Adrenal gland (tissue), 12 donors: ENCODE measurements around the gene SLC13A3. TPM values are rescaled to one million over a fixed set of nuclear protein-coding genes. Genes with fewer than 3 reads are reported as not detected.

ENCODE experiments used
- DNase-seq, 7 donors: peaks; one replicate each; pipeline ENCODE4 v3.0.0-alpha.2; 2019 to 2020
- H3K27ac ChIP-seq, 5 donors: fragments of 200-600 bp; sonication (generic) in 4 of 5; 1 replicate in 3 of 5; 2 replicates in 2 of 5; pipeline versions ENCODE4 v1.5.1 to v1.8.0; 2016 to 2020; ENCODE audit warnings: mild to moderate bottlenecking in 1 of 5
- H3K27me3 ChIP-seq: fragments of 200-600 bp; 2 replicates; pipeline ENCODE4 v1.8.0; 2021
- H3K36me3 ChIP-seq, 2 donors: fragments of 200-600 bp; replicated peaks in 1 of 2; 1 replicate in 1 of 2; 2 replicates in 1 of 2; pipeline versions ENCODE4 v1.5.1 to v1.8.0; 2018 to 2022
- H3K4me1 ChIP-seq, 2 donors: fragments of 200-600 bp; replicated peaks in 1 of 2; 1 replicate in 1 of 2; 2 replicates in 1 of 2; pipeline versions ENCODE4 v1.5.1 to v1.8.0; 2018 to 2021
- H3K4me3 ChIP-seq, 4 donors: fragments of 200-600 bp; sonication (generic) in 3 of 4; one replicate each; pipeline ENCODE4 v1.5.1; 2016 to 2018
- H3K9me3 ChIP-seq, 3 donors: fragments of 200-600 bp; sonication (generic) in 1 of 3; replicated peaks in 1 of 3; 1 replicate in 2 of 3; 2 replicates in 1 of 3; pipeline versions ENCODE4 v1.5.1 to v1.8.0; 2016 to 2021
- POLR2A ChIP-seq, 2 donors: fragments of 450-650 bp; IDR thresholded peaks; one replicate each; pipeline ENCODE4 v1.6.1; 2017; ENCODE audit warnings: antibody characterized with exemption in 2 of 2, mild to moderate bottlenecking in 2 of 2, moderate library complexity in 1 of 2
- WGBS, 4 donors: extraction: QIAGEN DNeasy Blood & Tissue Kit in 2 of 4; methylation state at CpG; one replicate each; pipeline versions ENCODE4 v1.1.5 to v1.1.7; 2013 to 2017; 5-methylcytosine and 5-hydroxymethylcytosine counted together
- intact Hi-C, 2 donors: fragments of 100-400 bp; cut with DNase I; formaldehyde crosslinking; loops; one replicate each; pipeline versions ENCODE4 v1.14.1 to v1.15.0; 2022 to 2023
- polyA plus RNA-seq, 3 donors: library from polyadenylated mRNA; stranded (reverse); fragments of 200-250 nt in 2 of 3; fragments of 350-450 nt in 1 of 3; fragmentation: Illumina TruSeq in 1 of 3; extraction: RNeasy Lipid Tissue Mini Kit (QIAGEN cat#74804) in 1 of 3; gene quantifications; one replicate each; pipeline ENCODE4 v1.2.3, GENCODE V29; 2013 to 2014
- total RNA-seq, 9 donors: library from RNA; depleted of rRNA in 4 of 9; stranded (reverse); fragments of >200 nt in 4 of 9; fragments of 120-200 nt in 1 of 9; fragmentation: NEBNext Ultra II Directional in 1 of 9; extraction: Animal tissue kit (Norgen Biotek cat#: 25700) in 1 of 9; gene quantifications; one replicate each; pipeline versions ENCODE4 v1.1.0 to v1.2.4, GENCODE V29; 2013 to 2023
- TF ChIP-seq, protein P1 (sequence below), 6 experiments: fragments of 450-650 bp in 4 of 6; fragments of 200-600 bp in 2 of 6; sonication (generic) in 1 of 6; IDR thresholded peaks; 1 replicate in 5 of 6; 2 replicates in 1 of 6; pipeline versions ENCODE4 v1.5.1 to v1.8.0; 2016 to 2021; ENCODE audit warnings: antibody characterized with exemption in 6 of 6, mild to moderate bottlenecking in 2 of 6, moderate library complexity in 1 of 6
- donor health status: healthy with polysubstance abuse.
- donor health status: Bipolar disorder and iron deficiency.
- donor health status: DM: yes; HTN: yes; CAD: no.
- donor health status: DM: no; HTN: no; CAD: no.
- donor health status: DM: no; HTN: no; CAD: no.
- donor health status: DM: yes; HTN: yes; CAD: no.

Gene SLC13A3
- total and polyA plus RNA-seq, 12 donors: 1.5 to 11.2 (median 3.9) TPM

- DNase-seq: no peak
- no peaks in the 10 kb centered on the region for H3K9me3 ChIP-seq
- no peaks in the 10 kb centered on the region for H3K36me3 ChIP-seq
- TF ChIP-seq, protein P1, sequence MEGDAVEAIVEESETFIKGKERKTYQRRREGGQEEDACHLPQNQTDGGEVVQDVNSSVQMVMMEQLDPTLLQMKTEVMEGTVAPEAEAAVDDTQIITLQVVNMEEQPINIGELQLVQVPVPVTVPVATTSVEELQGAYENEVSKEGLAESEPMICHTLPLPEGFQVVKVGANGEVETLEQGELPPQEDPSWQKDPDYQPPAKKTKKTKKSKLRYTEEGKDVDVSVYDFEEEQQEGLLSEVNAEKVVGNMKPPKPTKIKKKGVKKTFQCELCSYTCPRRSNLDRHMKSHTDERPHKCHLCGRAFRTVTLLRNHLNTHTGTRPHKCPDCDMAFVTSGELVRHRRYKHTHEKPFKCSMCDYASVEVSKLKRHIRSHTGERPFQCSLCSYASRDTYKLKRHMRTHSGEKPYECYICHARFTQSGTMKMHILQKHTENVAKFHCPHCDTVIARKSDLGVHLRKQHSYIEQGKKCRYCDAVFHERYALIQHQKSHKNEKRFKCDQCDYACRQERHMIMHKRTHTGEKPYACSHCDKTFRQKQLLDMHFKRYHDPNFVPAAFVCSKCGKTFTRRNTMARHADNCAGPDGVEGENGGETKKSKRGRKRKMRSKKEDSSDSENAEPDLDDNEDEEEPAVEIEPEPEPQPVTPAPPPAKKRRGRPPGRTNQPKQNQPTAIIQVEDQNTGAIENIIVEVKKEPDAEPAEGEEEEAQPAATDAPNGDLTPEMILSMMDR (IDR thresholded peaks at IDR 0.05): no peak
- TF ChIP-seq POLR2A (IDR thresholded peaks at IDR 0.05): no peak
- no peaks in the 10 kb centered on the region for H3K4me1 ChIP-seq
- 76 to 85% (median 79%) methylated on average over 10 to 14 of the region's 14 CpGs for WGBS, 4 donors
- H3K27me3 ChIP-seq: no peaks in the 10 kb centered on the region
- intact Hi-C loops: no loop called here
- no peak overlapping the region for H3K27ac ChIP-seq
- no peak overlapping the region for H3K4me3 ChIP-seq
Measured at GRCh38 chr20:46640536-46641311, 10.5 kb downstream of the SLC13A3 start.

DNA sequence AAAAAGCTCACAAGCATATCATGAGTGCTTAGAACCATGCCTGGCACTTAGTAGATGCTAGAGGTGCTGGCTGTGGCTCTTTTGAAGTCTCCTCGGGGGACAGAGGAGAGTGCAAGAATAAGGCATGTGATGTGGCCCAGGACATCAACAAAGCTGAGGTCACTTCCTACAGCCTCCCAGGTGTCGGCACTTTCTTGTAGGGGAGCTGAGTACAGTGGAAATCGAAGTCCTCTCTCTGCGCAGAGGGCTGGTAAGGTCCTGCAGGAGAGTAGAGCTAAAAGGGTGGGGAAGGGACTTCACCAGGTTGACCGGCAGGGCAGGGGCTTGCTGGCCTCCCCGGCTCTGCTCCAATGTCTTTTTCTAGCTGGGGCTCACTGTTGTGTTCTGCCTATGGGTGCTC lies 11.2 kb downstream of the SLC13A3 start:
- H3K4me3 ChIP-seq: no peak overlapping the region
- H3K27ac ChIP-seq: no peak overlapping the region
- H3K9me3 ChIP-seq: no peaks in the 10 kb centered on the region
- no peaks in the 10 kb centered on the region for H3K36me3 ChIP-seq
- WGBS, 4 donors: 88 to 95% (median 89%) methylated on average over 6 of the region's 6 CpGs
- no peaks in the 10 kb centered on the region for H3K27me3 ChIP-seq
- H3K4me1 ChIP-seq: no peaks in the 10 kb centered on the region
- no peak for DNase-seq
- TF ChIP-seq POLR2A (IDR thresholded peaks at IDR 0.05): no peak
- TF ChIP-seq, protein P1 (IDR thresholded peaks at IDR 0.05): no peak
- intact Hi-C loops: no loop called here

- intact Hi-C loops: no loop called here
- TF ChIP-seq POLR2A (IDR thresholded peaks at IDR 0.05): no peak
- TF ChIP-seq, protein P1 (IDR thresholded peaks at IDR 0.05): no peak
- Histone ChIP-seq H3K27ac (no peak overlapping the region), H3K27me3 (no peaks in the 10 kb centered on the region), H3K4me1 (no peaks in the 10 kb centered on the region), H3K9me3 (no peaks in the 10 kb centered on the region), H3K36me3 (no peaks in the 10 kb centered on the region), H3K4me3 (no peak overlapping the region)
- DNase-seq: no peak
- 92 to 100% (median 94%) methylated on average over 2 to 3 of the region's 3 CpGs for WGBS, 4 donors
Measured at GRCh38 chr20:46639587-46639986, 11.7 kb downstream of the SLC13A3 start.

DNA sequence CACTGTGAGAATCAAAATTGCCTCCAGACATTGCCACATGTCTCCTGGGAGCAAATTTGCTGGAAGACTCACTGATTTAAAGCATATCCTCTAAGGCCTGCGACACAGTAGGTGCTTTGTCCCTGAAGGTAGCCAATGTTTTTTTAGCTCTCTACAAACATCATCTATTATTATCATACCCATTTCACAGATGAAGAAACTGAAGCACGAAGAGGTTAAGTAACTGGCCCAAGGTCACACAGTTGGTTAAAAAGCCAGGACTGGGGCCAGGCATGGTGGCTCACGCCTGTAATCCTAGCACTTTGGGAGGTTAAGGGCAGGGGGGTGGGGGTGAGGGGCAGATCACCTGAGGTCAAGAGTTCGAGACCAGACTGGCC lies 12.4 kb downstream of the SLC13A3 start:
- no peaks in the 10 kb centered on the region for H3K9me3 ChIP-seq
- 74 to 89% (median 85%) methylated on average over 4 of the region's 4 CpGs for WGBS, 4 donors
- H3K36me3 ChIP-seq: no peaks in the 10 kb centered on the region
- H3K4me1 ChIP-seq: no peaks in the 10 kb centered on the region
- no peak for DNase-seq
- H3K27me3 ChIP-seq: no peaks in the 10 kb centered on the region
- no peak overlapping the region for H3K4me3 ChIP-seq
- intact Hi-C loops: no loop called here
- no peak overlapping the region for H3K27ac ChIP-seq
- TF ChIP-seq, protein P1 (IDR thresholded peaks at IDR 0.05): no peak
- TF ChIP-seq POLR2A (IDR thresholded peaks at IDR 0.05): no peak
